Measurements from ENCODE around the gene CBFB.

- TF ChIP-seq CTCF (IDR thresholded peaks at IDR 0.05) (no peak), POLR2A (IDR thresholded peaks at IDR 0.05) (no peak)
Observed at GRCh38 chr16:67111951-67112444, 83.0 kb downstream of the CBFB start.

All from lower leg skin (tissue), 3 donors.